ENCODE measurements around the gene TCF23.
"Not testable (repeated sequence)": the region's sequence is repeated elsewhere in the genome, so short reads cannot be mapped to it uniquely, and the experiment has no call there.

TCF23 gene

DNA sequence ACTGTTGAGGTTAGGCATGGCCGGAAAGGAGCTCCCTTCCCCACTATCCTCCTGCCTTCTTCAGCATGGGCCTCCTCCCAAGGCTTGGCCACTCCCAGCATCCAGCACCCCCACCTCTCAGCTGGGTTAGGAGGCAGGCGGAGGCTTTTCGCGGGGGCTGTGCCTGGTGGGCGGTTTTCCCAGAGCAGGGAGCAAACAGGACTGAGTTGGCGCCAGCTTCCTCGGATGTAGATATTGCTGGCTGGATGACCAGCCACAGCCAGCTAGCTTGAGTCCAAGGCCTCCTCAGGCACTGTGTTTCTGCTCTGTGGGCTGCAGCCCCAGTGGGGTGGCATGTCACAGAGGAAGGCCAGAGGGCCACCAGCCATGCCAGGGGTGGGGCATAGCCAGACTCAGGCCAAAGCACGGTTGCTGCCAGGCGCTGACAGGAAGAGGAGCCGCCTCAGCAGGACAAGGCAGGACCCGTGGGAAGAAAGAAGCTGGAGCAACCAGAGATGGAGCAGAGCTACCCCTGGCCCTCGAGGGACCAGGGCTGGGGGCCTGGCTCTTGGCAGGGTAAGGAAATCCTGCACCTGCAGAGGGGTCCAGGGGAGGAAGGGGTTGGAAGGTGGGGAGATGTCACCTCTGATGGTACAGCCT lies at the start of gene TCF23:
TSS of gene TCF23 (plus strand) at position 204 of the 639 bp plus-strand sequence. CDS start at position 334, 130 bp downstream.
- no peak for DNase-seq

DNA sequence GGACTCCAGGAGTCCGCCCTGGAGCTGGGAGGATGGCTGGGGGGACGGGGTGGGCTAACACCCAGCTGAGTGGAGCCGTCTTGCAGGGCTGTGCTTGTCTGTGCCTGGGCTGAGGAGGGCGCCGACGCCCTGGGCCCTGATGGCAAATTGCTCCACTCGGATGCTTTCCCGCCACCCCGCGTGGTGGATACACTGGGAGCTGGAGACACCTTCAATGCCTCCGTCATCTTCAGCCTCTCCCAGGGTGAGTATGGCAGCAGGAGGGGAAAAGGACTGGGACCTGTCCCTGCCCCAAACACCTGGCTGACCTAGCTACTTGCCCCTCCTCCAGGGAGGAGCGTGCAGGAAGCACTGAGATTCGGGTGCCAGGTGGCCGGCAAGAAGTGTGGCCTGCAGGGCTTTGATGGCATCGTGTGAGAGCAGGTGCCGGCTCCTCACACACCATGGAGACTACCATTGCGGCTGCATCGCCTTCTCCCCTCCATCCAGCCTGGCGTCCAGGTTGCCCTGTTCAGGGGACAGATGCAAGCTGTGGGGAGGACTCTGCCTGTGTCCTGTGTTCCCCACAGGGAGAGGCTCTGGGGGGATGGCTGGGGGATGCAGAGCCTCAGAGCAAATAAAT lies 49.4 kb upstream of the TCF23 start:
- no peak for DNase-seq

DNA sequence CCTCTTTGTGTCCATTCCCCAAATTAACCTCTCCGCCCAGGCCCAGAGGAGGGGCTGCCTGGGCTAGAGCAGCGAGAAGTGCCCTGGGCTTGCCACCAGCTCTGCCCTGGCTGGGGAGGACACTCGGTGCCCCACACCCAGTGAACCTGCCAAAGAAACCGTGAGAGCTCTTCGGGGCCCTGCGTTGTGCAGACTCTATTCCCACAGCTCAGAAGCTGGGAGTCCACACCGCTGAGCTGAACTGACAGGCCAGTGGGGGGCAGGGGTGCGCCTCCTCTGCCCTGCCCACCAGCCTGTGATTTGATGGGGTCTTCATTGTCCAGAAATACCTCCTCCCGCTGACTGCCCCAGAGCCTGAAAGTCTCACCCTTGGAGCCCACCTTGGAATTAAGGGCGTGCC lies 48.8 kb upstream of the TCF23 start:
- DNase-seq: no peak

DNA sequence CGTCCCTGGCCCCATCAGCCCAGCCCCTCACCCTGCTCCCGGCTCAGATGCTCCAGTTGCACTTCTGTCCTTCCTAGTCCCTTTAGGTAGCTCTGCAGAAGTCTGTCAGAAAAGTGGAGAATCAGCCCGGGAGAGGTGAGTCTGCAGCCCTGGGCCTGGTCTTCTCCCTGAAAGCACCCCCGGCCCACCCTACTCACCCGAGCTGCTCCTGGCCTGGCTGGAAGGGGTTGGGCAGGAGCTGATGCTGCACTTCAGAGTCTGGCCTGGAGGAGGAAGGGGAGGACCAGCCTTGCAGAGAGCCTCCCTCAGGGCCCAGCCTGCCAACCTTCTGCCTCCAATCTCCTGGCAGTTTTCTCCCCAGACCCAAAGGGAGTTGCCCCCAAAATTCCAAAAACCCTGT lies 46.5 kb upstream of the TCF23 start:
- no peak for DNase-seq

DNA sequence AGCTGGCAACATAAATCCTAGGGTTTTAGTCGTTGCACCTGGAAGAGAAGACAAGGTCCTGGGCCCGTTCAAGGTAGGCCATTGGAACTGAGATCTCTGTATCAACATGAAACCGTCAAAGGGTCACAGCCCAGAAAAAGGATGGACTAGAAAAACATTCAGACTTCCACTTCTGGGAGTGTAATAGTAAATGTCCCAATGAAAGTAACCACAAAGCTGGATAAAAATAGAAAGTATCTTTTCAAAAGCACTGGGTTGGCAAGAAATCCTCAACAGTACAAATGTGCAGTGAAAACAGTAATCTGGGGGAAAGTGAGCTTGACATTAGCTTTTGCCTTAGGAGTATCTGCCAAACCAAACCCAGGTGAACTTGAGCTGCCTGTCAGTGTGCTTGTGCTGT lies 42.8 kb upstream of the TCF23 start:
- no peak for DNase-seq

DNA sequence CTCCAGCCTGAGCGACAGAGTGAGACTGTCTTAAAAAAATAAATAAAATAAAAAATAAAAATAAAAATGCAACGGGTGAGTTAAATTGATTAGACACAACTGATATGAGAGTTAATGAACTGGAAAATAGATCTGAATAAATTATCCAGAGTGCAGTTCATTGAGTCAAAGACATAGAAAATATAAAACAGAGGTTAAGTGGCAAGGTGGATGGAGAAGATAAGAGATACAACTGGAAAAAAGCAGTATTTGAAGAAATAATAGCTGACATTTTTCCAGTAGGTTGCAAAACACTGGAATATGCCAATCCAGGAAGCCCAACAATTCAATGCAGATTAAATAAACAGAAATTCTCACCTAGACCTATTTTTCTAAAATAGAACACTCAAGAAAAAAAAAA lies 40.6 kb upstream of the TCF23 start:
- no peak for DNase-seq

DNA sequence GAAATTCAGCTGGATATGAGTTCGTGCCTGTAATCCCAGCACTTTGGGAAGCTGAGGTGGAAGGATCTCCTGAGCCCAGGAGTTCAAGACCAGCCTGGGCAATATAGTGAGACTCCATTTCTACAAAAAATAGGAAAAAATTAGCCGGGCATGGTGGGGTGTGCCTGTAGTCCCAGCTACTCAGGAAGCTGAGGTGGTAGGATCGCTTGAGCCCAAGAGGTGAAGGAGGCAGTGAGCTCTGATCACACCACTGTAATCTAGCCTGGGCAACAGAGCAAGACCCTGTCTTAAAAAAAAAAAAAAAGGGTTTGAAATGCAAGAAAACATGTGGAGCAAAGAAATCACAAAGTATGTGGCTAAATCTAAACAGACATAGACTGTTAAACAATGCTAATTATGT lies 39.7 kb upstream of the TCF23 start:
- no peak for DNase-seq

DNA sequence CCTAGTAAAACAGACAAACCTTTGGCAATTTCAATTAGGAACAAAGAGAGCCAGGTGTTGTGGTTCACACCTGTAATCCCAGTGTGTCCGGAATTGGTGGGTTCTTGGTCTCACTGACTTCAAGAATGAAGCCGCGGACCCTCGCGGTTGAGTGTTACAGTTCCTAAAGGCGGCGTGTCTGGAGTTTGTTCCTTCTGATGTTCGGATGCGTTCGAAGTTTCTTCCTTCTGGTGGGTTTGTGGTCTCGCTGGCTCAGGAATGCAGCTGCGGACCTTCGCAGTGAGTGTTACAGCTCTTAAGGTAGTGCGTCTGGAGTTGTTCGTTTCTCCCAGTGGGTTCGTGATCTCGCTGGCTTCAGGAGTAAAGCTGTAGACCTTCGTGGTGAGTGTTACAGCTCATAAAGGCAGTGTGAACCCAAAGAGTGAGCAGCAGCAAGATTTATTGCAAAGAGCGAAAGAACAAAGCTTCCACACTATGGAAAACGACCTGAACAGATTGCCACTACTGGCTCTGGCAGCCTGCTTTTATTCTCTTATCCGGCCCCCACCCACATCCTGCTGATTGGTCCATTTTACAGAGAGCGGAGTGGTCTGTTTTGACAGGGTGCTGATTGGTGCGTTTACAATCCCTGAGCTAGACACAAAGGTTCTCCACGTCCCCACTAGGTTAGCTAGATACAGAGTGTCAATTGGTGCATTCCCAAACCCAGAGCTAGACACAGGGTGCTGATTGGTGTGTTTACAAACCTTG lies 38.0 kb upstream of the TCF23 start:
- not testable (repeated sequence) for DNase-seq

DNA sequence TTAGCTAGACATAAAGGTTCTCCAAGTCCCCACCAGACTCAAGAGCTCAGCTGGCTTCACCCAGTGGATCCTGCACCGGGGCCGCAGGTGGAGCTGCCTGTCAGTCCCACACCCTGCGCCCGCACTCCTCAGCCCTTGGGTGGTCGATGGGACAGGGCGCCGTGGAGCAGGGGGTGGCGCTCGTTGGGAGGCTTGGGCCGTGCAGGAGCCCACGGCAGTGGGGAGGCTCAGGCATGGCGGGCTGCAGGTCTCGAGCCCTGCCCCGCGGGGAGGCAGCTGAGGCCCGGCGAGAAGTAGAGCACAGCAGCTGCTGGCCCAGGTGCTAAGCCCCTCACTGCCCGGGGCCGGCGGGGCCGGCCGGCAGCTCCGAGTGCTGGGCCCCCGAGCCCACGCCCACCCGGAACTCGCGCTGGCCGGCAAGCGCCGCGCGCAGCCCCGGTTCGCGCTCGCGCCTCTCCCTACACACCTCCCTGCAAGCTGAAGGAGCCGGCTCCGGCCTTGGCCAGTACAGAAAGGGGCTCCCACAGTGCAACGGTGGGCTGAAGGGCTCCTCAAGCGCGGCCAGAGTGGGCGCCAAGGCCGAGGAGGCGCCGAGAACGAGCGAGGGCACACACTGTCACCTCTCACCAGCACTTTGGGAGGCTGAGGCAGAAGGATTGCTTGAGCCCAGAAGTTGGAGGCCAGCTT lies 37.3 kb upstream of the TCF23 start:
- DNase-seq: not testable (repeated sequence)

DNA sequence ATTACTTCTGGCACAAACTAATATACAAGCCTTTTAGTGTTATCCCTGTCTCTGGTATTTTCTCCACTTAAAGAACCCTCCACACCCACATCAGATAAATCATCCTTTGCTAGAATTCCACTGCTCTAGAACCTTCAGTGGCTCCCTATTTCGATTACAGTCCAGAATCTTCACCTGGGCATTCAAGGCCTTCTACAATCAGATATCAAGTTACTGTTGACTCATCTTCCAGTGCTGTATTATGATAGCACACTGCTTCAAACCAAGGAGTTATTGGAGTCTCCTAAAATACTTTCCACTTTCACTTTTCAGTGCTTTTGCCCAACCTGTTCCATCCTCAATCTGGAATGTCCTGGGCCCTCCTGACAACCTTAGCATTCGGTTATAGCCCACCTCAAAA lies 33.3 kb upstream of the TCF23 start:
- DNase-seq: no peak

DNA sequence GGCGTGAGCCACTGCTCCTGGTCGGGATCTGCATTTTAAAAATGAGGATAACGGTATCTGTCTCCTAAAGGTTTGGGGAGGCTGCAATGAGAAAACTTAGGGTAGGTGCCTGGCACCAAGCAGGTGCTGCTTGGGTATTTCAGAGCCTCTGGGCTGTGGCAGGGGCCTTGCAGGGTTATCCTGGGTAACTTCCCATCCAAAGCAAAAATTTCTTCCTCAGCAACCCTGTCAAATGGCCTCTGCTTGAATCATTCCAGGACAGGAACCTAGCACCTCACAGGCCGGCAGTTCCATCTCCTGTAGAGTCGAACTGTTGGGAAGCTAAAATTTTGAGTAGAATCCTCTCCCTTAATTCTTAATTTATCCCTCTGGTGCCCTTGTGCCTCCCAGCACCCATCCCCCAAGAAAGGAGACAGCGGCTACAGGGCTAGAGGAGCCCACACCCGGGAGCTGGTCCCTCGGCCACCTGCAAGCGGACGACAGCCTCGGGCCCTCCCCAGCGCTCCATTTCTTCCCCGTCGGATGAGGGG lies 30.7 kb upstream of the TCF23 start:
- DNase-seq: no peak

DNA sequence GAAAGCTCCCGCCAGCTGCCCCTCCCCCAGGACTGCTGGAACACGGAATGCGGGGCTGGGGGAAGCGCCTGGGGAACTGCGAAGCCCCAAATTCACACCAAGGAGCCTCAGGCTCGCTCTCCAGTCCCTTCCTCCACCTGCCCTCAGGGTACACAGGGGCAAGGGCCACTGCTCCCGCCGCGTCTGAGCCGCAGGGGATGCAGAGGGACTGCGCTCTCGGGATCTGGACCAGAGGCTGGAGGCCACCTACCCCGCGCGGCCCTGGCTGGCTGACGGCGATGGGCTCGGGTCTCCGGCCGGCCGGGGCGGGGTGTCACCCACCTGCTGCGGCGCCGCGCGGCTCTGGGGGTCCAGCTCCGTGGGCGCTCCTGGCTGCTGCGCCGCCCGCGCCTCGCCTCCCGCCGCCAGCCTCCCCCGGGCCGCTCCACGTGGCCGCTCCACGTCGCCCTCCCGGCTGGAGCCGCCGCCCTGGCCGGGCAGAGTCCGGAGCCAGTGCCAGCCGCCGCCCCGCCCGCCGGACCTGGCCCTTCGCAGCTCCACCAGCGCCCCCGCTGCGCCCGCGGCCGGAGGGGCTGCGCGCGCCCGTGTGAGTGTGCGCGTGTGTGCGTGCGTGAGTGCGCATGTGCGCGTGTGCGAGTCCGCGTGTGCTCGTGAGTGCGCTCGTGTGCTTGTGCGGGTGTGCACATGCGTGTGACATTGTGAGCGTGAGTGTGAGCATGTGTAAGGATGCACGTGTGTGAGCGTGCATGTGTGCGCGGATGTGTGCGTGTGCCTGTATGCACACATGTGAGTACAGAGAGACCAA lies 30.1 kb upstream of the TCF23 start, which contains the start of gene CGREF1:
TSS of gene CGREF1 (minus strand) at position 604 of the 805 bp plus-strand sequence. CDS start 14,762 bp downstream, outside the sequence.
- DNase-seq: no peak

DNA sequence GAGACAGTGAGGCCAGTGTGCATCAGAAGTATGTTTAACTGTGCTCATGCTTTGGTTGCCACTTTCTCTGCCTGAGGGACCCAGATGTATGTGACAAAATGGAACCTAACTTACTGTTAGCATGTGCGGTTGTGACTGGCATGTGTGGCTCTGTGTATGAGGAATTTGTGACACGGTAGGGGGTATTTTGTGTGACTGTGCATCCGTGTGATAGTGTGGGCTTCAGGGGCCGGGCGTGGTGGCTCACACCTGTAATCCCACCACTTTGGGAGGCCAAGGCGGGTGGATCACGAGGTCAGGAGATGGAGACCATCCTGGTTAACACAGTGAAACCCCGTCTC lies 29.5 kb upstream of the TCF23 start:
- DNase-seq: not testable (repeated sequence)

DNA sequence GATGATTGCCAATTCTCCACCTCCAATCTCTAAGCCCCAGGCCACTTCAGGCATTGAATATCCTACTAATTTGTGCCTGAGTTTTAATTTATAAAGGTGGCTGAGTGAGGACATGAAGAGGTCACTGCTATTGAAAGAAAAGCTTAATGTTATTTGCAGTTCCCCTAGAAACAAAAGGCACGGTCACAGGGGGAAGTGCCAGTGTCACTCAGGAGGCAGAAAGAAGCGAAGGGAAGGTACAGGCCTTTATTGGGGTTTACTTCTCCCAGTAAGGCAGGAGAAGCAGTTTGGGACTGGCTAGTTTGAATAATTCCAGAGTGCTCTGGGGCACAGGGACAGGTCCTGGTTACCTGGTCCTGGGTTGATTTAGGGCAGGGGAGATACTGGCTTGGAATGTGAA lies 26.9 kb upstream of the TCF23 start:
- DNase-seq: no peak

DNA sequence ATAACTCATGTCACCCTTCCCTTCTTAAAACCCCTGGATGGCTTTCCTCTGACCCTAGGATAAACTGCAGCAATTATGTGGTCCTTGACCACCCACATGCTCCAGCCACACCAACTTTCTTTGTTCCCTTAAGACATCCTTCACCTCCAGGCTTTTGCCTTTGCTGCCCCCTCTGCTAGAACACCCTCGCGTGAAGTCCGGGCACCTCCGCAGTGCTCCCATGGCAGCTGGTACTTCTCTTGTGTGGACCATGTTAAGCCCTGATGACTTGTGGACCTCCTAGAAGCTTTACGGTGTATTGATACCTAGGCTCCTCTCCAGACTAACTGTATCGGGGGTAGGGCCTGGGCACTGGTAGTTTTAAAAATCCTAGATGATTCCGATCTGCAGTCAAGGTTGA lies 26.0 kb upstream of the TCF23 start:
- DNase-seq: no peak

DNA sequence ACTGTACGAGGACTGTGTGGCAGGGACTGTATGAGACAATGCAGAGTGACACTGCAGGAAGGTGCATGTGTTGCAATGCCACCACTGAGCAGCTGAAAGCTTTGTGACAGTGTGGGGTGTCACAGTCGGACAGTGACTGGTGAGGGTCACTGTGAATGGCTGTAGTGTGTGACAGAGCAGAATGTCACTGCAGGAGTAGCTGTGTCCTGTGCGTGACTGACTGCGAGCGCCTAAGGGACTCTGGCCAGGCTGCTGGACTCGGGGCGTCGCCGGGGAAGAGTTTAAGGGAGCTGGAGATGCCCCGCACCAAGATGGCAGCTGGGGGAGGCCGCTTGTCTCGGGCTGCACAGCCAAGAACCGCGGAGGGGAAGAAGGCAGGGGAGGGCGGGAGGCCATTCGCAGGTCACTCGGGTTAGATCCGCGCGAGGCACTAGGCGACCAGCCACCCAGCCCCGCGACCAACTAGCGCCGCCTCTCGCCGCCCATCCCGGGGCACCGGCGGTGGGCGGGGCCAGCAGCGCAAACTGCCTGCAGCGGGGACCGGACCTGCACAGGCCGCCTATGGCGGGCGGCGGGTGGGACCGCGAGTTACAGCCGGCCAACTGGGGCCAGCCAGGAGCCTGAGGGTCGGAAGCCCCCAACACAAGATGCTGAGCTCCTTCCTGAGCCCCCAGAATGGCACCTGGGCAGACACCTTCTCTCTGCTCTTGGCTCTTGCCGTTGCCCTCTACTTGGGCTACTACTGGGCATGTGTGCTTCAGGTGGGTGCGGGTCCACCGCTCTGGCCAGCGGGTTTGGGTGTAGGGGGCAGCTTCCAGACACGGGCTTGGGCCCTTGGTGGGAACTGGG lies 25.3 kb upstream of the TCF23 start, which contains the start of gene ABHD1:
TSS of gene ABHD1 (plus strand) at position 514 of the 849 bp plus-strand sequence. CDS start at position 648, 134 bp downstream.
- peak; percentile 55 for DNase-seq

DNA sequence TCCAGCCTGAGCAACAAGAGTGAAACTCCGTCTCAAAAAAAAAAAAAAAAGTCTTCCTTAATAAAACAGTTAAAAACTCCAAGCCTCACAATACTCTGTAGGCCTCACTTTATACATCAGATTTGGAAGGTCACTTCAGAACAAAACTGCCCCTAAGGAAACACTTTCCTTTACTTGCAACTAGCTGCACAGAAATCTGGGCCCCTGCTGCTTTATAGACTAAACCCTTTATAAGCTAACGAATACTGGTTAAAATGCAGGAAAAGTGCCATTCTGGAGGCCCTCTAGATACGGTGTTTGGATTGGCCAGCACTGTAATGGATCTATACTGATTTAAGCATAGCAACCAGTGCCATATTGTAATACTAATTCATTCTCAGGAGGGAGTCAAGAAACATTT lies 23.7 kb upstream of the TCF23 start:
- no peak for DNase-seq

DNA sequence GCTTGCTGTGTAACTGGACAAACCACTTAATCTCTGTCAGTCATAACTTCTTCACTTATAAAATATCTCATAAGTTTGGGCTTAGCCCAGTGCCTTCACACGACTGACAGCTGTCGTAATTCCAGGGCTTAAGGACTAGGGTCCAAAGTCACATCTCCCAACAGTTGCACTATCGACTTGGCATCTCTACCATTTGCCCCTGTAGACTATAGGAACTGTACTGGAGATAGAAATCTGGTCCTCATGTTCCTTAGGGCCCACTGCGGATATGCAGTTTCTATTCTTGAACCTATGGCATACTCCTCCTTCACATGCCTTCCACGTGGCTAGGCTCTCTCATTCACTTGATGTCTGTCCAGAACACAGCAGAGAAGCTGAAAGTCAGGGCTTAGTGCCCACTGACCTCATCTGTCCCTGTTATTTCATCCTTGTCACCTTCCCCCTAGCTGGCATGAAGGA lies 22.5 kb upstream of the TCF23 start:
- no peak for DNase-seq

DNA sequence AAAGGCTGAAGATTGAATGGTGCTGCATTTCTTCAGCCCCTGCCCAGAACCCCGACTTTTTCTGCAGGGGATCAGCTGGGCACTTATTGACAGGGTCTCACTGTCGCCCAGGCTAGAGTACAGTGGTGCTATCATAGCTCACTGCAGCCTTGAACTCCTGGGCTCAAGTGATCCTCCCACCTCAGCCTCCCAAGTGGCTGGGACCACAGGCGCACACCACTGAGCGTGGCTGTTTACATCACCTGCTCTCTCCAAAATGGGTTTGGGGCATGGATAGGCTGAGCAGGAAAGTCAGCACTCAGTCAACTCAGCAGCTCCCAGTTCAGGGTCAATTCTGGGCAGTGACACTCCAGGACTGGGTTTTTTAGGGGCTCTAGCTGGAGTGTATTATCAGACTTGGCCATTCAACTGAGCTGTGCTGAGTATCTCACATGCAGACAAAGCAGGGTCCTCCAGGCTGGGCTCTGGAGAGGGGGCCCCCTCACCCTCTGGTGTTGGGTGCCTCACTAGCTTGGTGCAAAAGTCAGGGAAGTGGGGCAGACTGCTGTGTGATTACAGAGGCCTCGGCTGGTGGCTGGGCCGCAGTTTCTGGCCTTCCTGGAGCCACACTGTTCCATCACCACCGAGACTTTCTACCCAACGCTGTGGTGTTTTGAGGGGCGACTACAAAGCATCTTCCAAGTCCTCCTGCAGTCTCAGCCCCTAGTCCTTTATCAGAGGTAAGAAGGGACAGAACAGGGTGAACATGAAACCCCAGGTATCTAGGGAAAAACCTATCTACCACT lies 20.7 kb upstream of the TCF23 start:
- DNase-seq: no peak
